ENCODE results near the gene SLC41A3. TPM values are rescaled to one million over a fixed set of nuclear protein-coding genes. Genes with fewer than 3 reads are reported as not detected.
"Not testable (repeated sequence)": the region's sequence is repeated elsewhere in the genome, so short reads cannot be mapped to it uniquely, and the experiment has no call there.

The SLC41A3 gene
- total RNA-seq, 1 donor from 2014 or later, result 31.6 TPM

GRCh38 chr3:126004217-126004616, 79.7 kb downstream of the SLC41A3 start:
- H2AFZ ChIP-seq (ENCODE audit: low read depth, low read length), result no peak overlapping the region
- no peaks in the 10 kb centered on the region for H3K4me1 ChIP-seq (ENCODE audit: insufficient read depth, low read length)
- H3K27me3 Mint-ChIP-seq (ENCODE audit: low read depth, unreplicated experiment), result no peaks in the 10 kb centered on the region
- H3K27me3 ChIP-seq (ENCODE audit: insufficient read depth, low read length), result no peaks in the 10 kb centered on the region
- no peak overlapping the region for H3K4me3 Mint-ChIP-seq (ENCODE audit: unreplicated experiment)
- peaks cover 4% of the 10 kb centered on the region for H3K36me3 ChIP-seq (ENCODE audit: insufficient read depth, low read length)
- no peak overlapping the region for H3K4me3 ChIP-seq (ENCODE audit: insufficient read depth, low read depth, low read length)
- TF ChIP-seq EZH2 (IDR thresholded peaks at IDR 0.05; ENCODE audit: insufficient read depth, low read length) (no peak), CTCF (IDR thresholded peaks at IDR 0.05; ENCODE audit: insufficient read depth, low read depth, low read length) (no peak)
- no peaks in the 10 kb centered on the region for H4K20me1 ChIP-seq (ENCODE audit: insufficient read depth, low read length)
- no peak overlapping the region for H3K9ac ChIP-seq (ENCODE audit: low read length)
- no peaks in the 10 kb centered on the region for H3K9me3 ChIP-seq (ENCODE audit: insufficient read depth, low read depth, low read length)
- no peak overlapping the region for H3K27ac ChIP-seq (ENCODE audit: low read depth, low read length)
- no peaks in the 10 kb centered on the region for H3K4me1 Mint-ChIP-seq (ENCODE audit: low read depth, unreplicated experiment)
- no peak overlapping the region for H3K4me2 ChIP-seq (ENCODE audit: low read length)
- H3K36me3 Mint-ChIP-seq (ENCODE audit: low read depth, unreplicated experiment), result peaks cover 20% of the 10 kb centered on the region
- no peak overlapping the region for H3K27ac Mint-ChIP-seq (ENCODE audit: unreplicated experiment)
- H3K79me2 ChIP-seq (ENCODE audit: insufficient read depth, low read length), result no peaks in the 10 kb centered on the region
- FAIRE-seq, result no peak
- no peak for DNase-seq (ENCODE audit: low read depth)
- H3K9me3 Mint-ChIP-seq (ENCODE audit: unreplicated experiment), result peaks cover 7% of the 10 kb centered on the region

- Histone ChIP-seq H3K4me3 (ENCODE audit: insufficient read depth, low read depth, low read length) (no peak overlapping the region), H3K79me2 (ENCODE audit: insufficient read depth, low read length) (no peaks in the 10 kb centered on the region), H3K4me2 (ENCODE audit: low read length) (no peak overlapping the region), H3K9me3 (ENCODE audit: insufficient read depth, low read depth, low read length) (no peaks in the 10 kb centered on the region), H3K27ac (ENCODE audit: low read depth, low read length) (no peak overlapping the region), H4K20me1 (ENCODE audit: insufficient read depth, low read length) (no peaks in the 10 kb centered on the region), H3K27me3 (ENCODE audit: insufficient read depth, low read length) (no peaks in the 10 kb centered on the region), H3K9ac (ENCODE audit: low read length) (no peak overlapping the region), H3K36me3 (ENCODE audit: insufficient read depth, low read length) (peaks cover 4% of the 10 kb centered on the region), H3K4me1 (ENCODE audit: insufficient read depth, low read length) (no peaks in the 10 kb centered on the region), H2AFZ (ENCODE audit: low read depth, low read length) (no peak overlapping the region)
- Mint-ChIP-seq H3K9me3 (ENCODE audit: unreplicated experiment) (peaks cover 12% of the 10 kb centered on the region), H3K36me3 (ENCODE audit: low read depth, unreplicated experiment) (peaks cover 16% of the 10 kb centered on the region), H3K4me1 (ENCODE audit: low read depth, unreplicated experiment) (no peaks in the 10 kb centered on the region), H3K27ac (ENCODE audit: unreplicated experiment) (no peak overlapping the region), H3K4me3 (ENCODE audit: unreplicated experiment) (no peak overlapping the region), H3K27me3 (ENCODE audit: low read depth, unreplicated experiment) (peaks cover 2% of the 10 kb centered on the region)
- no peak for TF ChIP-seq CTCF (IDR thresholded peaks at IDR 0.05; ENCODE audit: insufficient read depth, low read depth, low read length)
- TF ChIP-seq EZH2 (IDR thresholded peaks at IDR 0.05; ENCODE audit: insufficient read depth, low read length), result no peak
- no peak for FAIRE-seq
- no peak for DNase-seq (ENCODE audit: low read depth)
Measured at GRCh38 chr3:126003447-126004190, 80.3 kb downstream of the SLC41A3 start.

- no peaks in the 10 kb centered on the region for H3K27me3 ChIP-seq (ENCODE audit: insufficient read depth, low read length)
- H3K27ac ChIP-seq (ENCODE audit: low read depth, low read length), result no peak overlapping the region
- H3K4me2 ChIP-seq (ENCODE audit: low read length), result no peak overlapping the region
- no peaks in the 10 kb centered on the region for H3K4me1 ChIP-seq (ENCODE audit: insufficient read depth, low read length)
- no peaks in the 10 kb centered on the region for H3K9me3 ChIP-seq (ENCODE audit: insufficient read depth, low read depth, low read length)
- Mint-ChIP-seq H3K27me3 (ENCODE audit: low read depth, unreplicated experiment) (peaks cover 2% of the 10 kb centered on the region), H3K36me3 (ENCODE audit: low read depth, unreplicated experiment) (peaks cover 9% of the 10 kb centered on the region), H3K4me3 (ENCODE audit: unreplicated experiment) (no peak overlapping the region), H3K9me3 (ENCODE audit: unreplicated experiment) (peaks cover 20% of the 10 kb centered on the region), H3K4me1 (ENCODE audit: low read depth, unreplicated experiment) (no peaks in the 10 kb centered on the region), H3K27ac (ENCODE audit: unreplicated experiment) (no peak overlapping the region)
- no peaks in the 10 kb centered on the region for H4K20me1 ChIP-seq (ENCODE audit: insufficient read depth, low read length)
- H3K4me3 ChIP-seq (ENCODE audit: insufficient read depth, low read depth, low read length), result no peak overlapping the region
- no peak overlapping the region for H2AFZ ChIP-seq (ENCODE audit: low read depth, low read length)
- no peak for FAIRE-seq
- no peaks in the 10 kb centered on the region for H3K79me2 ChIP-seq (ENCODE audit: insufficient read depth, low read length)
- H3K36me3 ChIP-seq (ENCODE audit: insufficient read depth, low read length), result no peaks in the 10 kb centered on the region
- H3K9ac ChIP-seq (ENCODE audit: low read length), result no peak overlapping the region
- DNase-seq (ENCODE audit: low read depth), result no peak
- TF ChIP-seq CTCF (IDR thresholded peaks at IDR 0.05; ENCODE audit: insufficient read depth, low read depth, low read length) (no peak), EZH2 (IDR thresholded peaks at IDR 0.05; ENCODE audit: insufficient read depth, low read length) (no peak)
Measured at GRCh38 chr3:126002189-126002588, 81.7 kb downstream of the SLC41A3 start.

- not testable (repeated sequence) for H3K36me3 Mint-ChIP-seq (ENCODE audit: low read depth, unreplicated experiment); DNase-seq (ENCODE audit: low read depth); H3K36me3 ChIP-seq (ENCODE audit: insufficient read depth, low read length); FAIRE-seq; H3K4me2 ChIP-seq (ENCODE audit: low read length); H3K27me3 ChIP-seq (ENCODE audit: insufficient read depth, low read length); H3K4me3 Mint-ChIP-seq (ENCODE audit: unreplicated experiment); H3K27me3 Mint-ChIP-seq (ENCODE audit: low read depth, unreplicated experiment); H4K20me1 ChIP-seq (ENCODE audit: insufficient read depth, low read length); H3K27ac ChIP-seq (ENCODE audit: low read depth, low read length); H3K4me1 Mint-ChIP-seq (ENCODE audit: low read depth, unreplicated experiment); H2AFZ ChIP-seq (ENCODE audit: low read depth, low read length); H3K4me1 ChIP-seq (ENCODE audit: insufficient read depth, low read length); H3K27ac Mint-ChIP-seq (ENCODE audit: unreplicated experiment); H3K9me3 ChIP-seq (ENCODE audit: insufficient read depth, low read depth, low read length); H3K79me2 ChIP-seq (ENCODE audit: insufficient read depth, low read length); H3K9ac ChIP-seq (ENCODE audit: low read length); H3K4me3 ChIP-seq (ENCODE audit: insufficient read depth, low read depth, low read length)
- peaks cover 23% of the 10 kb centered on the region for H3K9me3 Mint-ChIP-seq (ENCODE audit: unreplicated experiment)
Measured at GRCh38 chr3:125996751-125997150, 87.2 kb downstream of the SLC41A3 start.
